HG03565 (cell line): ENCODE results near the gene SRRM3.
"Not testable (repeated sequence)": the region's sequence is repeated elsewhere in the genome, so short reads cannot be mapped to it uniquely, and the experiment has no call there.

ENCODE experiments used
- ATAC-seq: cut with Tn5 transposase; IDR thresholded peaks from one replicate; pipeline ENCODE4 v1.9.1; 2021; ENCODE audit warnings: mild to moderate bottlenecking, moderate library complexity; ENCODE audit not compliant: unreplicated experiment

Gene SRRM3

GRCh38 chr7:76189276-76189675 is 12.4 kb upstream of the SRRM3 start:
- ATAC-seq: no peak

GRCh38 chr7:76191783-76192240 is 9.9 kb upstream of the SRRM3 start:
- ATAC-seq: no peak

- ATAC-seq: no peak
Measured at GRCh38 chr7:76193466-76193865, 8.2 kb upstream of the SRRM3 start.

- no peak for ATAC-seq
Measured at GRCh38 chr7:76193883-76194282, 7.8 kb upstream of the SRRM3 start.

GRCh38 chr7:76196786-76197185 is 4.9 kb upstream of the SRRM3 start:
- no peak for ATAC-seq

- ATAC-seq: no peak
Measured at GRCh38 chr7:76198202-76198601, 3.5 kb upstream of the SRRM3 start.

GRCh38 chr7:76202666-76203030 is 952 bp downstream of the SRRM3 start:
- no peak for ATAC-seq

- no peak for ATAC-seq
Measured at GRCh38 chr7:76204147-76204546, 2.5 kb downstream of the SRRM3 start.

- no peak for ATAC-seq
Measured at GRCh38 chr7:76206633-76207032, 4.9 kb downstream of the SRRM3 start.

GRCh38 chr7:76209310-76209709 is 7.6 kb downstream of the SRRM3 start:
- ATAC-seq: no peak

GRCh38 chr7:76211216-76211615 is 9.5 kb downstream of the SRRM3 start:
- ATAC-seq: no peak

- not testable (repeated sequence) for ATAC-seq
Measured at GRCh38 chr7:76215349-76215748, 13.7 kb downstream of the SRRM3 start.

- ATAC-seq: no peak
Measured at GRCh38 chr7:76216381-76217082, 14.8 kb downstream of the SRRM3 start.

- no peak for ATAC-seq
Measured at GRCh38 chr7:76217942-76218566, 16.4 kb downstream of the SRRM3 start.

GRCh38 chr7:76220185-76221057 is 18.7 kb downstream of the SRRM3 start:
- no peak for ATAC-seq

GRCh38 chr7:76222333-76222732 is 20.6 kb downstream of the SRRM3 start:
- ATAC-seq: no peak

GRCh38 chr7:76222839-76223238 is 21.1 kb downstream of the SRRM3 start:
- no peak for ATAC-seq

GRCh38 chr7:76223286-76223972 is 21.7 kb downstream of the SRRM3 start:
- ATAC-seq: no peak

GRCh38 chr7:76224695-76225094 is 23.0 kb downstream of the SRRM3 start:
- no peak for ATAC-seq

GRCh38 chr7:76225379-76225778 is 23.7 kb downstream of the SRRM3 start:
- ATAC-seq: no peak

- no peak for ATAC-seq
Measured at GRCh38 chr7:76225951-76226350, 24.3 kb downstream of the SRRM3 start.
